ENCODE measurements around the gene COPG2. TPM values are rescaled to one million over a fixed set of nuclear protein-coding genes. Genes with fewer than 3 reads are reported as not detected.

The COPG2 gene
- total RNA-seq, 1 donor from 2014 or later: 36.8 TPM

GRCh38 chr7:130475776-130476175 is 192.8 kb downstream of the COPG2 start:
- H3K27ac Mint-ChIP-seq (ENCODE audit: unreplicated experiment): no peak overlapping the region
- H3K27me3 Mint-ChIP-seq (ENCODE audit: unreplicated experiment): peaks cover 2% of the 10 kb centered on the region
- DNase-seq: no peak
- H3K36me3 Mint-ChIP-seq (ENCODE audit: unreplicated experiment): no peaks in the 10 kb centered on the region
- no peak overlapping the region for H3K4me3 Mint-ChIP-seq (ENCODE audit: unreplicated experiment)
- TF ChIP-seq CTCF (IDR thresholded peaks at IDR 0.05; ENCODE audit: partially characterized antibody, unreplicated experiment): no peak
- peaks cover 9% of the 10 kb centered on the region for H3K4me1 Mint-ChIP-seq (ENCODE audit: low read depth, unreplicated experiment)
- peaks cover 3% of the 10 kb centered on the region for H3K9me3 Mint-ChIP-seq (ENCODE audit: unreplicated experiment)

- Mint-ChIP-seq H3K27me3 (ENCODE audit: unreplicated experiment) (peaks cover 2% of the 10 kb centered on the region), H3K4me1 (ENCODE audit: low read depth, unreplicated experiment) (peaks cover 9% of the 10 kb centered on the region), H3K27ac (ENCODE audit: unreplicated experiment) (no peak overlapping the region), H3K9me3 (ENCODE audit: unreplicated experiment) (peaks cover 3% of the 10 kb centered on the region), H3K4me3 (ENCODE audit: unreplicated experiment) (no peak overlapping the region), H3K36me3 (ENCODE audit: unreplicated experiment) (no peaks in the 10 kb centered on the region)
- DNase-seq: no peak
- no peak for TF ChIP-seq CTCF (IDR thresholded peaks at IDR 0.05; ENCODE audit: partially characterized antibody, unreplicated experiment)
Measured at GRCh38 chr7:130473876-130474275, 194.7 kb downstream of the COPG2 start.

GRCh38 chr7:130473289-130473688 is 195.3 kb downstream of the COPG2 start:
- no peak overlapping the region for H3K27ac Mint-ChIP-seq (ENCODE audit: unreplicated experiment)
- H3K4me3 Mint-ChIP-seq (ENCODE audit: unreplicated experiment): no peak overlapping the region
- H3K36me3 Mint-ChIP-seq (ENCODE audit: unreplicated experiment): no peaks in the 10 kb centered on the region
- no peak for TF ChIP-seq CTCF (IDR thresholded peaks at IDR 0.05; ENCODE audit: partially characterized antibody, unreplicated experiment)
- no peak for DNase-seq
- H3K9me3 Mint-ChIP-seq (ENCODE audit: unreplicated experiment): peaks cover 3% of the 10 kb centered on the region
- peaks cover 2% of the 10 kb centered on the region for H3K27me3 Mint-ChIP-seq (ENCODE audit: unreplicated experiment)
- H3K4me1 Mint-ChIP-seq (ENCODE audit: low read depth, unreplicated experiment): peaks cover 9% of the 10 kb centered on the region

- Mint-ChIP-seq H3K27me3 (ENCODE audit: unreplicated experiment) (peaks cover 2% of the 10 kb centered on the region), H3K4me1 (ENCODE audit: low read depth, unreplicated experiment) (peaks cover 9% of the 10 kb centered on the region), H3K27ac (ENCODE audit: unreplicated experiment) (no peak overlapping the region), H3K36me3 (ENCODE audit: unreplicated experiment) (no peaks in the 10 kb centered on the region), H3K9me3 (ENCODE audit: unreplicated experiment) (peaks cover 3% of the 10 kb centered on the region), H3K4me3 (ENCODE audit: unreplicated experiment) (no peak overlapping the region)
- TF ChIP-seq CTCF (IDR thresholded peaks at IDR 0.05; ENCODE audit: partially characterized antibody, unreplicated experiment): no peak
- no peak for DNase-seq
Measured at GRCh38 chr7:130471974-130472373, 196.6 kb downstream of the COPG2 start.

- Mint-ChIP-seq H3K4me3 (ENCODE audit: unreplicated experiment) (no peak overlapping the region), H3K36me3 (ENCODE audit: unreplicated experiment) (peaks cover 5% of the 10 kb centered on the region), H3K4me1 (ENCODE audit: low read depth, unreplicated experiment) (no peaks in the 10 kb centered on the region), H3K27me3 (ENCODE audit: unreplicated experiment) (peaks cover 2% of the 10 kb centered on the region), H3K9me3 (ENCODE audit: unreplicated experiment) (no peaks in the 10 kb centered on the region), H3K27ac (ENCODE audit: unreplicated experiment) (no peak overlapping the region)
- DNase-seq: no peak
- no peak for TF ChIP-seq CTCF (IDR thresholded peaks at IDR 0.05; ENCODE audit: partially characterized antibody, unreplicated experiment)
Measured at GRCh38 chr7:130468612-130469011, 199.9 kb downstream of the COPG2 start.
